PFSK-1 (cell line): Measurements from ENCODE around the gene P2RY13.

Experiments
- POLR2AphosphoS5 ChIP-seq: IDR thresholded peaks from 2 replicates; pipeline ENCODE4 v1.6.1; 2012; ENCODE audit warnings: low read depth, mild to moderate bottlenecking, control low read depth, low read length, moderate library complexity
- REST ChIP-seq, 2 experiments: IDR thresholded peaks; 2 replicates each; pipeline versions ENCODE4 v1.6.1 to v1.8.0; 2011 to 2012; ENCODE audit warnings: low read depth in 2 of 2, low read length in 2 of 2, control low read depth in 1 of 2, inconsistent platforms in 1 of 2, mild to moderate bottlenecking in 1 of 2, moderate library complexity in 1 of 2; ENCODE audit not compliant: insufficient read depth in 1 of 2

GRCh38 chr3:151278230-151278629 lies 51.1 kb downstream of the P2RY13 start, which contains the start of gene P2RY14:
- TF ChIP-seq POLR2AphosphoS5 (no peak), REST (IDR thresholded peaks at IDR 0.05; ENCODE audit: insufficient read depth in 1 of 2, low read depth in 2 of 2, low read length in 2 of 2) (no peak)
